ENCODE measurements around the gene MRPL42. TPM values are rescaled to one million over a fixed set of nuclear protein-coding genes. Genes with fewer than 3 reads are reported as not detected.

MRPL42 gene
- total and polyA plus RNA-seq, 11 donors, result 23.0 to 53.0 (median 46.2) TPM

DNA sequence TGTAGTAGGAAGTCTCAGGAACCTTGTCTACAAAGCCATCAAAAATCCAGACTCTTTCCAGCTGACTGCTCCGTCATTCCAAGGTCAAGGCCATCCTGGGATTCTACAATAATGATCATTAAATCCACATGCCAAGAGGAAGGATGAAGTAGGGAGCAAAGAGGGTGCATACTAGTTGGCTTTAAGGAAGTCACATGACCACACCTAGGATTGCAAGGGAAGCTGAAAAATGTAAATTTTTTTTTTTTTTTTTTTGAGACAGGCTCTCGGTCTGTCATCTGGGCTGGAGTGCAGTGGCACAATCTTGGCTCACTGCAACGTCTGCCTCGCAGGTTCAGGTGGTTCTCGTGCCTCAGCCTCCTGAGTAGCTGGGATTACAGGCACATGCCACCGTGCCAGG, 7.3 kb upstream of the MRPL42 start:
- Histone ChIP-seq H3K27me3 (no peaks in the 10 kb centered on the region), H3K36me3 (no peaks in the 10 kb centered on the region), H3K27ac (no peak overlapping the region), H3K4me1 (peaks cover 0 to 10% (median 0%) of the 10 kb centered on the region in 12 donors), H3K9me3 (no peaks in the 10 kb centered on the region), H3K4me3 (no peak overlapping the region)
- DNase-seq (no peak), ATAC-seq (no peak)
- 77 to 80% (median 80%) methylated on average over 6 of the region's 6 CpGs for WGBS, 4 donors
- TF ChIP-seq POLR2A (IDR thresholded peaks at IDR 0.05), result no peak
- TF ChIP-seq, protein P1, sequence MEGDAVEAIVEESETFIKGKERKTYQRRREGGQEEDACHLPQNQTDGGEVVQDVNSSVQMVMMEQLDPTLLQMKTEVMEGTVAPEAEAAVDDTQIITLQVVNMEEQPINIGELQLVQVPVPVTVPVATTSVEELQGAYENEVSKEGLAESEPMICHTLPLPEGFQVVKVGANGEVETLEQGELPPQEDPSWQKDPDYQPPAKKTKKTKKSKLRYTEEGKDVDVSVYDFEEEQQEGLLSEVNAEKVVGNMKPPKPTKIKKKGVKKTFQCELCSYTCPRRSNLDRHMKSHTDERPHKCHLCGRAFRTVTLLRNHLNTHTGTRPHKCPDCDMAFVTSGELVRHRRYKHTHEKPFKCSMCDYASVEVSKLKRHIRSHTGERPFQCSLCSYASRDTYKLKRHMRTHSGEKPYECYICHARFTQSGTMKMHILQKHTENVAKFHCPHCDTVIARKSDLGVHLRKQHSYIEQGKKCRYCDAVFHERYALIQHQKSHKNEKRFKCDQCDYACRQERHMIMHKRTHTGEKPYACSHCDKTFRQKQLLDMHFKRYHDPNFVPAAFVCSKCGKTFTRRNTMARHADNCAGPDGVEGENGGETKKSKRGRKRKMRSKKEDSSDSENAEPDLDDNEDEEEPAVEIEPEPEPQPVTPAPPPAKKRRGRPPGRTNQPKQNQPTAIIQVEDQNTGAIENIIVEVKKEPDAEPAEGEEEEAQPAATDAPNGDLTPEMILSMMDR (IDR thresholded peaks at IDR 0.05), result no peak
- intact Hi-C loops (cut with DNase I), result no loop called here

DNA sequence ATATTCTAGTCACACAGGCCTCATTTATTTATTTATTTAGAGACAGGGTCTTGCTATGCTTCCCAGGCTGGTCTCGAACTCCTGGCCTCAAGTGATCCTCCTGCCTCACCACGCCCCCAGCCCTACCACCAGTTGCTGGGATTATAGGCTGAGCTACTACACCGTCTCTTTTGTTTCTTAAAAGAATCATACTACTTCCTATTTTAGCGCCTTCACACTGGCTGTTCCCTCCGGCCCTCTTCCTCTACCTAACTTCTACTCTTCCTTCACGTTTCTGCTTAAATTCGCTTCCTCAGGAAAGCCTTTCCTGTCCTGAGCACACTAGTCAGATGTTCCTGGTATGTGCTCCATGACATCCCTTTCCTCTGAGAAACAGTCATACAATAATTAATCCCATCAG, 6.4 kb upstream of the MRPL42 start:
- intact Hi-C loops (cut with DNase I), result no loop called here
- Histone ChIP-seq H3K36me3 (no peaks in the 10 kb centered on the region), H3K4me3 (no peak overlapping the region), H3K27ac (no peak overlapping the region), H3K4me1 (peaks cover 0 to 10% (median 0%) of the 10 kb centered on the region in 12 donors), H3K9me3 (no peaks in the 10 kb centered on the region), H3K27me3 (no peaks in the 10 kb centered on the region)
- DNase-seq (no peak), ATAC-seq (no peak)
- TF ChIP-seq, protein P1 (IDR thresholded peaks at IDR 0.05), result no peak
- 67 to 72% (median 69%) methylated on average over 7 of the region's 7 CpGs for WGBS, 4 donors

DNA sequence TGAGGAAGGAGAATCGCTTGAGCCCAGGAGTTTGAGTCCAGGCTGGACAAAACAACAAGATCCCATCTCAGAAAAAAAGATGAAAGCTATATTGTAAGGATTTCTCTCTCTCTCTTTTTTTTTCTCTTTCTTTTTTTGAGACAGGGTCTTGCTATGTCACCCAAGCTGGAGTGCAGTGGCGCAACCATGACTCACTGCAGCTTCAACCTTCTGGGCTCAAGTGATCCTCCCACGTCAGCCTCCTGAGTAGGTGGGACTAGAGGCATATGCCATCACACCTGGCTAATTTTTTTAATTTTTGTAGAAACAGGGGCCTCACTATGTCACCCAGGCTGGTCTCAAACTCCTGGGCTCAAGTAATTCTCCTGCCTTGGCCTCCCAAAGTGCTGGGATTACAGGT, 5.8 kb upstream of the MRPL42 start:
- no peak overlapping the region for H3K27ac ChIP-seq
- TF ChIP-seq, protein P1 (IDR thresholded peaks at IDR 0.05), result no peak
- no peak for TF ChIP-seq POLR2A (IDR thresholded peaks at IDR 0.05)
- H3K36me3 ChIP-seq, result no peaks in the 10 kb centered on the region
- intact Hi-C loops (cut with DNase I), result no loop called here
- 79 to 92% (median 85%) methylated on average over 3 of the region's 3 CpGs for WGBS, 4 donors
- H3K9me3 ChIP-seq, result no peaks in the 10 kb centered on the region
- no peaks in the 10 kb centered on the region for H3K27me3 ChIP-seq
- no peak overlapping the region for H3K4me3 ChIP-seq
- ATAC-seq (no peak), DNase-seq (no peak)
- H3K4me1 ChIP-seq, result peaks cover 0 to 10% (median 0%) of the 10 kb centered on the region in 12 donors

- Histone ChIP-seq H3K27ac (no peak overlapping the region), H3K4me1 (peaks cover 0 to 31% (median 23%) of the 10 kb centered on the region in 12 donors), H3K27me3 (no peaks in the 10 kb centered on the region), H3K36me3 (peaks cover 0 to 14% (median 10%) of the 10 kb centered on the region in 9 donors), H3K9me3 (no peaks in the 10 kb centered on the region), H3K4me3 (no peak overlapping the region)
- intact Hi-C loops (cut with DNase I), result no loop called here
- DNase-seq, result no peak
- TF ChIP-seq, protein P1 (IDR thresholded peaks at IDR 0.05), result no peak
- no peak for TF ChIP-seq POLR2A (IDR thresholded peaks at IDR 0.05)
- ATAC-seq, result no peak
- 93 to 98% (median 96%) methylated on average over 5 of the region's 5 CpGs for WGBS, 4 donors
These were observed 1.5 kb upstream of the MRPL42 start for GRCh38 chr12:93465841-93466240.

Data from heart left ventricle (tissue), 16 donors.